Stimulated activated CD4-positive, alpha-beta T cell treated with anti-CD3 and anti-CD28 coated beads, Interleukin-15, amount 100 ng/mL, for 48 hours (primary cell): ENCODE measurements around the gene FBXO21.
"Not testable (repeated sequence)": the region's sequence is repeated elsewhere in the genome, so short reads cannot be mapped to it uniquely, and the experiment has no call there.

Experiments used
- DNase-seq, 2 donors: peaks; one replicate each; pipeline ENCODE4 v3.0.0-alpha.2; 2020; ENCODE audit warnings: low read depth in 2 of 2

FBXO21 gene, protein sequence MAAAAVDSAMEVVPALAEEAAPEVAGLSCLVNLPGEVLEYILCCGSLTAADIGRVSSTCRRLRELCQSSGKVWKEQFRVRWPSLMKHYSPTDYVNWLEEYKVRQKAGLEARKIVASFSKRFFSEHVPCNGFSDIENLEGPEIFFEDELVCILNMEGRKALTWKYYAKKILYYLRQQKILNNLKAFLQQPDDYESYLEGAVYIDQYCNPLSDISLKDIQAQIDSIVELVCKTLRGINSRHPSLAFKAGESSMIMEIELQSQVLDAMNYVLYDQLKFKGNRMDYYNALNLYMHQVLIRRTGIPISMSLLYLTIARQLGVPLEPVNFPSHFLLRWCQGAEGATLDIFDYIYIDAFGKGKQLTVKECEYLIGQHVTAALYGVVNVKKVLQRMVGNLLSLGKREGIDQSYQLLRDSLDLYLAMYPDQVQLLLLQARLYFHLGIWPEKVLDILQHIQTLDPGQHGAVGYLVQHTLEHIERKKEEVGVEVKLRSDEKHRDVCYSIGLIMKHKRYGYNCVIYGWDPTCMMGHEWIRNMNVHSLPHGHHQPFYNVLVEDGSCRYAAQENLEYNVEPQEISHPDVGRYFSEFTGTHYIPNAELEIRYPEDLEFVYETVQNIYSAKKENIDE

GRCh38 chr12:117190210-117190781 is at the start of gene FBXO21:
TSS of gene FBXO21 (minus strand) at chr12:117190470. CDS start at chr12:117190456, 14 bp downstream.
- DNase-seq = peak; percentile 87 to 89

DNA sequence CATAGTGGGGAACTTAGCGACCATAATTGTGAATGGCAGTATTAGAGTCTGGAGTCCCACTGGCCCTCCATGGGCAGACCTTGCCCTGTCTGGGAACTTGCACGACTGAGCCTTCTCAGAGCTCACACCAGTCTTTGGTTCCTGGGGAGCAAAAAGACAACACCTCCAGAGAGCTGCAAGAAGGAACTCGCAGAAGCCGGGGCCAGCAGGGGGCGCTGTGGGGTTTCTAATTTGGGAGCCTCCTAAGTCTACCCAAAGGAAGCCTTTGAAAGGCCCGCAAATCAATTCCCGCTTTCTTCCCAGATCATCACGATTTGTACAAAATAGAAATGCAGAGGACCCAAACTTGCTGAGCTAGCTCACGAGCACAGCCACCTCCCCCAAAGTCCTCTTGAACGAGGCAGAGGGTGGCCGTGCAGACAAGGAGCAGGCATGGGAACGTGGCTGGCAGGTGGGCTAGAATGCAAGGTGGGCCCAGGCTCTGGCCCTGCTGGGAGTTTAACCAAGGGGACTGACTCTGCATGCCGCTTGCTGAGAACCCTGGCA is 46.3 kb upstream of the FBXO21 start:
- DNase-seq = peak; percentile 66 to 77

- no peak for DNase-seq
These were observed 45.0 kb upstream of the FBXO21 start for GRCh38 chr12:117235261-117235660.

- DNase-seq = no peak
These were observed 44.2 kb upstream of the FBXO21 start for GRCh38 chr12:117234441-117234840.

DNA sequence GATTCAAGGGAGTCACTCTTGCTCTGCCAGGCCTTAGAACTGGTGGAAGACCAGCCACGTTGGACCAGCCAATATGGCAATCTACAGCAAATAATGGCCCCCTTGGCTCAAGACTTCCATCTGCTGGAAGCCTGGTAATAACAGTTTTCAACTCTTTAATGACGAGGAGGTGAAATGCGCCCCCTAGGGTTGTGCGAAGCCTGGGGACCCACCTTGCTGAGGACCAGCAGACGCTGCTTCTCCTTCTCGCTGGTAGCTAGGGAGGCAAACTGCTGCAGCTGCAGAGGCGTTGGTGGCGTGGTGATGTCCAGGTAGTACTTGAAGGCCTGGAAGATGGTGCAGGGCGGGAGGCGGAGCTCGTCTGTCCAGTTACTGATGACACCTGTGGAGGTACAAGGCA is 41.5 kb upstream of the FBXO21 start:
- DNase-seq = no peak

- DNase-seq = no peak
These were observed 38.0 kb upstream of the FBXO21 start for GRCh38 chr12:117228239-117228638.

- DNase-seq = no peak
These were observed 36.9 kb upstream of the FBXO21 start for GRCh38 chr12:117227000-117227653.

DNA sequence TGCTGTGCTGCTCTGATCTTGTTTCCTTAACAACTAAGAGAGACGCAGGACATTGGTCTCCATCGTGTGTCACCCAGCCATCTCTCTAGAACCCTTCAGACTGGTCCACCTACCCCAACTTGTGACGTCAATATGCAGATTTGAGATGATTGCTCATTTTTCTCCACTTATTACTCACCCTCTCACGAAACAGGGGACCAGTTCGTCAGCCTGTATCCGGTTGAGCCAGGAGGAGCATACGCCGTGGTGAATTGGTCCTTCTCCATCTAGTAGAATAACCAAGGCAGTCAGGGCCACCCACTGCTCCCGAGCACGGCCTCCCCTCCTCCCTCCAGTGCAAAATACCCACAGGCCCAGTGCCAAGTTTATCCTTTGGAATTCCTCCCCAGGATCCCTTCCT is 36.2 kb upstream of the FBXO21 start:
- no peak for DNase-seq

DNA sequence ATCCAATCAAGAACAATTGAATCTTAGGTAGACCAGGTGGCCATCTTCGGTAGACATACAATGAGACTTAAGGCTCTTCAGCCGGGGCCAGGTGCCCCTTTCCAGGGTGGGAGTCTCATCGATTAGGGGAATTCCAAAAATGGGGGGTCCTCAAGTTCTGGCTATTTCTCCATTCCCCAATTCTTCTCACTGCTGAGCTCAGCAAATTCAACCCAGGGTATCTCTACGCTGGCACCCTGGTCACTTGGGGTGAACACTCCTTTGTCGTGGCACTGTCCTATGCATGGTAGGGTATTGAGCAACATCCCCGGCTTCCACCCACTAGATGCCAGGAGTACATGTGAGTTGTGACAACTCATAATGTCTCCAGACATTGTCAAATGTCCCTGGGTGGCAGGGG is 34.9 kb upstream of the FBXO21 start:
- no peak for DNase-seq

GRCh38 chr12:117220947-117221346 is 30.7 kb upstream of the FBXO21 start:
- not testable (repeated sequence) for DNase-seq

DNA sequence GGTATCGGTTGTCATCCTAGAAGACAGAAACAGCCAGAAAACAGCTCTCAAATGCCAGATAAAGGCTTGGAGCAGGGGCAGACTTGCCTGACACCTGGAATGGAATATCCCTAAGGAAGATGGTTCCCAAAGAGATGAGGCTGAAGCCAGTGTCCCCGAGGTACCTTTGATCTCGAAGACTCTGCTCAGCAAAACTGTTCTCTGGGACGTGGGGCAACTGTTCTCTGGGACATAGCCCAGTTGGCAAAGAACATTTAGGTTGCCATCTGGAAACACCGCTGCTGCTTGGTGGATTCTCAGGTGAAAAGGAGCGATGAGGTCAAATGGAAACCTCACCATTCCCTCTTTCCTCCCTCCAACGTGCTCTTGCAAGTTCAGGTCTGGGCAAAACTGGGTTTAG is 27.9 kb upstream of the FBXO21 start:
- no peak for DNase-seq

- DNase-seq = no peak
These were observed 26.4 kb upstream of the FBXO21 start for GRCh38 chr12:117216686-117217085.

DNA sequence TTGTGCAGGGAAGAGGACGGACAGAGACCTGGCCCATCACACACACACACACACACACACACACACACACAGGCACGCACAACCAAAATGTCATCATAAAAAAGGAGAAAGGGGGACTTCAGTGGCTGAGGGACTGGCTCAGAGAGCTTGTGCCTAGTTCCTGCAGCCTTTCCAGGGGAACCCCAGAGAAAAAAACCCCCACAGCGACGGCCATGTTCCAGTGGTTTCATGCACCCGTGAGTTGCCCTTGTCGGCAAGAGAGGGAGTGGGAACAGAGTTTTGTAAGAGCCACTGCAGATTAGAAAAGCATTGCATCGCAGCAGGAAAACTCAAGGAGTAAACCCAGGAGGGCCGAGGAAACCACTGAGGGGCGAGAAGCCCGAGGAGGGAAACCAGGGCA is 24.5 kb upstream of the FBXO21 start:
- no peak for DNase-seq

DNA sequence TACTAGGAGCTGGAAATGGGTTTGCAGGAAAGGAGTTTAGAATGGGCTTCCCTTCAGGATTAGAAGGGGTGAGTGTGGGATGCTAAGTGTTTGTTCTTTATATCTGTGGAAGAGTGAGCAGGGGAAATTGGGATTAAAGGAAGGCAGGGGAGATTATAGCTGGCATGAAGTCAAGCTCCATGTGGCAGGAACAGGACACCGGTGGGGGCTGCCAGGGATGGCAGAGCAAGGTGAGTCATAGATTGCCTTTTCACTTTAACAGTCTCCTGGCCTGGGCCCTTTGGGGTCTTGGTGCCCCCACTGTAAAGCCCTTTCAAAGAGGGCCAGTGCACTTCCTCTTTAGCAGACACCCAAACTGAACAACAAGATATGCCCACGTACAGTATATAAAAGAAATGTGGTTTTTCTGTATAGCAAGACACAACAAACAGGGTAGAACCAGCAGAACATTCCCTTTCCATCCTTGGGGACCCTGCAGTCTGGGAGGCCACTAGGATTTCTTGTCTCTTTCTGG is 23.1 kb upstream of the FBXO21 start:
- no peak for DNase-seq

DNA sequence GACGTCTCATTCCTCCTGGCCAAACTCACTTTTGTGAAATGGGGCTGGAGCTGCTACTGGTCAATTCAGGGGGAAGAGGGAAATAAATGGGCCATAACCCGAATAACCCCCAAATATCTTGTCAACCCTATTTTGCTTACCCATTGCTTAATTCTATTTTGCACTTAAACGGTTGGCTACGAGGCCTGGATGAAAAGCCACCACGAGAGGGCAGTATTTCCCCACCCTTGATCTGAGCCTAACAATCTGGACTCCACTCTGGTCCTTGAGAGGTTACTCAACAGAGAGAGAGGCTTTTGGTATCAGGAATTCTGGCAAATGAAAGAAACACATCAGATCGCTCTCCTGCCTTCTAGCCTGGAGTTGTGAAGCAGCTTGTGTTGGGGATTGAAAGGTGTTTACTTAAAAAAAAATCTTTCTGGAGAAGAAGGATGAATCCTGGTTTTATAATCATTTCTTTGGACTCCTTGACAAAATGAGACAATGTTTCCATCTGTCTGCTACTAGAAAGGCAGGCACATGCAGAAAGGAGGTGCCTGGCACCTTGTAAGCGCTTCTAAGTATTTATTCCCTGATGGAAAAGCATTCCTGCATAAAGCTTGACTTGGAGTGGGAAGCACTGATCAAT is 22.4 kb upstream of the FBXO21 start:
- peak; percentile 18 to 51 for DNase-seq

DNA sequence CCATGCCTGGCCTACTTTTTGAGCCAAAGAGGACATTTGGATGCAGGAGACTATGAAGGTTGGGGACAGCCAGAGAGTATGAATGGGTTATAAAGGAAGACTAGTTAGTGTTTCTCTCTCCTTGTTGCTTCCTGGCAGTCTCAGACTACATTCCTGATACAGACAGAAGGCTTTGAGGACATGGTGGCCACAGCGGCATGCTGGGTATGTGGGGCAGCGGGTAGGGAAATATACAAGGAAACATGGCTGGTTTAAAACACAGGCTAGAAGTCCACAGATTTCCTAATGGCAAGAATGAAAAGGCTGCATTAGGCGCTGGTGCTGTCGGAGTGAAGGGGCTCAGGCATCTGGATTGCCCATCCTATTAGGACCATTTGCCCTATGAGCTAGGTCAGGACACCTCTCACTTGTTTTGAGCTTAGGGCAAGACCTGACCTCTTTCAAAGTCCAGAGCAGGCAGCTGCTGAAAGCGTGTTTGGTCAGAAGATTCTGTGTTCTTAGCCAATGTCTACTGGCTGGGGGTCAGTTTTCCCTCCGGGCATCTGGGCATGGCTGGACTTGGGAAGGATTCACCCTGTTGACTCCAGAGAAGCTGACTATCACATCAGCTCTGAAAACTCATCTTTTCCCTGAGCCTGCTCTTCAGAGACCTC is 20.1 kb upstream of the FBXO21 start:
- DNase-seq = no peak

DNA sequence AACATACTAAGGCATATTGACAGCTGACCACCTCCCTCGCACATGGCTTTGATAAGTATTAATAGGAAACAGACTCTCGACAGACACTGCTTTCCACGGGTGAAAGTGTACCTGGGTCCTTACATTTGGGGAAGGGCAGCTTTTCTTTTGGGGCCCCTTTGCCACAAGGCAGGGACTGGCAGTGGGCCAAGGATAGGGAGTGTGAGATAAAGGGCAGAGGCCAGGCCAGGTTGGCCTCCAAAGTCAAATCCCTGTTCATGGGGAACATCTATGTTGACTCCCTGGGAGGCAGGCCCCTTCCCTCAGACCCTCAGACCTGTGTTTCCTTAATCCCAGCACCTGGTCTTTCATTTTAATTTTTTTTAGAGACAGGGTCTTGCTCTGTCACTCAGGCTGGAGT is 19.4 kb upstream of the FBXO21 start:
- no peak for DNase-seq

DNA sequence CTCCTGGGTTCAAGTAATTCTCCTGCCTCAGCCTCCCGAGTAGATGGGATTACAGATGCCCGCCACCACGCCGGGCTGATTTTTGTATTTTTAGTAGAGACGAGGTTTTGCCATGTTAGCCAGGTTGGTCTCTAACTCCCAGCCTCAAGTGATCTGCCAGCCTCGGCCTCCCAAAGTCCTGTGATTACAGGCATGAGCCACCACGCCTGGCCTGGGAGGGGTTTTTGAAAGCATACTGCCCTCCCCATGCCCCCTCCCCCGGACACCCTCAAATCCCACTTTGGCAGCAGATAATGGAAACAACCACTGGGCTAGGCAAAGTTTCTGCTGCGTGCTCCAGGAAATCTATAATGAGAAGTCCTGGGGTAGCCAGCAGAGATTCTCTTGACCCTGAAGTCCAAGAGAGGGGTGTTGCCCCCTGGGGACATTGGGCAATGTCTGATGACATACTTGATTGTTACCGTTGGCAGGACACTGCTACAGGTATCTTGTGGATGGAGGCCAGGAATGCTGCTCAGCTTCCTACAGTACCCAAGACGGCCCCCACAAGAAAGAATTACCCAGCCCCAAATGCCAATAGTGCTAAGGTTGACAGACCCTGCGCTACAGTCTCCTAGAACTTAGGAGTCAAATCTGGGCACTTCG is 18.7 kb upstream of the FBXO21 start:
- no peak for DNase-seq

GRCh38 chr12:117208206-117208605 is 17.9 kb upstream of the FBXO21 start:
- no peak for DNase-seq

DNA sequence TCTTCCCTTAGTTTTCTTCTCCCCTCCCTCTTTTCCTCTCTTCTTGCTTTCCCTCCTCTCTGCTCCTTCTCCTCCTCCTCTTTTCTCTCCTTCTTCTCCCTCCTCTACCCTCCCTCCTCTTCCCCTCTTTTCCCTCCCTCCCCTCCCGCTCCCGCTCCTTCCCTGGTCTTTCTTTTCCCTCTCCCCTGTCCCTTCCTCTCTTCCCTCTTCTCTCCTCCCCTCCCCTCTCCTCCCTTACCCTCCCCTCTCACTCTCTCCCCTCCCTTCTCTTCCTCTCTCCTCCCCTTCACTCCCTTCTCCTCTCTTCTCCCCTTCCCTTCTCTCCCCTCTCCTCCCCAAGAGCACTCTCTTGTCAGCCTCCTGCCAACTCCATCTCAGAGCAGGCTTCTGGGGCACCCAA is 17.4 kb upstream of the FBXO21 start:
- DNase-seq = no peak

GRCh38 chr12:117202556-117202955 is 12.3 kb upstream of the FBXO21 start:
- no peak for DNase-seq
